Measurements from ENCODE around the gene RBM41.

DNA sequence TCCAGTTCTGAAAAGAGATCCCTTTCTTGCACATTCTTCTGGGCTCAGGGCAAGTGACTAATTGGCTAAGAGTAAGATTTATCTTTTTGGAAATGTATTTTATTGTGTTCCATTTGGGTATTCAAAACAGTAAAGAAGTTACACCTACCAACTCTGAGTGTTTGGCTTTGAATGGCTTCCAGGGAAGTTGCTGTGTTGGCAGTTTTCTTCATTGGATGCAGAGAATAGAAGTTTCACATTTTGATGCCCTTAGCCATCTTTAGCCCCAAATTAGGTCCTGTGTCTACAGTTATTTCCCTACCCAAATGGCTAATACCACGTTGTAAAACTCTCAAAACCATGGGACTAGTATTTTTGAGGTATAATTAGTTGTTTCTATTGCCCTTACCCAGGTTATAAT, 88.9 kb downstream of the RBM41 start:
- TF ChIP-seq POLR2A (IDR thresholded peaks at IDR 0.05), result no peak
- TF ChIP-seq, protein P1, sequence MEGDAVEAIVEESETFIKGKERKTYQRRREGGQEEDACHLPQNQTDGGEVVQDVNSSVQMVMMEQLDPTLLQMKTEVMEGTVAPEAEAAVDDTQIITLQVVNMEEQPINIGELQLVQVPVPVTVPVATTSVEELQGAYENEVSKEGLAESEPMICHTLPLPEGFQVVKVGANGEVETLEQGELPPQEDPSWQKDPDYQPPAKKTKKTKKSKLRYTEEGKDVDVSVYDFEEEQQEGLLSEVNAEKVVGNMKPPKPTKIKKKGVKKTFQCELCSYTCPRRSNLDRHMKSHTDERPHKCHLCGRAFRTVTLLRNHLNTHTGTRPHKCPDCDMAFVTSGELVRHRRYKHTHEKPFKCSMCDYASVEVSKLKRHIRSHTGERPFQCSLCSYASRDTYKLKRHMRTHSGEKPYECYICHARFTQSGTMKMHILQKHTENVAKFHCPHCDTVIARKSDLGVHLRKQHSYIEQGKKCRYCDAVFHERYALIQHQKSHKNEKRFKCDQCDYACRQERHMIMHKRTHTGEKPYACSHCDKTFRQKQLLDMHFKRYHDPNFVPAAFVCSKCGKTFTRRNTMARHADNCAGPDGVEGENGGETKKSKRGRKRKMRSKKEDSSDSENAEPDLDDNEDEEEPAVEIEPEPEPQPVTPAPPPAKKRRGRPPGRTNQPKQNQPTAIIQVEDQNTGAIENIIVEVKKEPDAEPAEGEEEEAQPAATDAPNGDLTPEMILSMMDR (IDR thresholded peaks at IDR 0.05), result no peak

Data from right lobe of liver (tissue), 4 donors.